ENCODE data around the gene RAB33B.
"Not testable (repeated sequence)": the region's sequence is repeated elsewhere in the genome, so short reads cannot be mapped to it uniquely, and the experiment has no call there.

Gene RAB33B

DNA sequence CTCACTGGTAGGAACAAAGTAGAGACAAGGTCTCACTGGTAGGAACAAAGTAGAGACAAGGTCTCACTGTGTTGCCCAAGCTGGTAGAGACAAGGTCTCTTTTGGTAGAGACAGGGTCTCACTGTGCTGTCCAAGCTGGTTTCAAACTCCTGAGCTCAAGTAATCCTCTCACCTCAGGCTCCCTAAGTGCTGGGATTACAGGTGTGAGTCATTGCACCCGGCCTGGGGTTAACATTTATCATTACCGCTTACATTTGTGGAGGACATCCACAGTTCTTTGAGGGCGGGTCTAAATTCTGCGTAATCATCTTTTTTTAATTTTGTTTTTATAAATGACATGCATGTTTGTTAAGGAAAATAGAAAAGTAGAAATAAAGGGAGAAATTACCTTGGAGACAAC, 12.0 kb downstream of the RAB33B start:
- no peak for DNase-seq

GRCh38 chr4:139468756-139469155, 14.8 kb downstream of the RAB33B start:
- DNase-seq, result not testable (repeated sequence)

DNA sequence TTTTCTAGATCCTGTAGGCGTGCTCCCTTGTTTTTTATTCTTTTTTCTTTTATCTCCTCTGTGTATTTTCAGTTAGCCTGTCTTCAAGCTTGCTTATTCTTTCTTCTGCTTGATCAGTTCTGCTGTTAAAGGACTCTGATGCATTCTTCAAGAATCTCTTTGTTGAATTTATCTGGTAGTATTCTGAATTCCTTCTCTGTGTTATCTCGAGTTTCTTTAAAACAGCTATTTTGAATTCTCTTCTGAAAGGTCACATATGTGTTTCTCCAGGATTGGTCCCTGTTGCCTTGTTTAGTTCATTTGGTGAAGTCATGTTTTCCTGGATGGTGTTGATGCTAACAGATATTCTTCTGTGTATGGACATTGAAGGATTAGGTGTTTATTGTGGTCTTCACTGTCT, 15.3 kb downstream of the RAB33B start:
- DNase-seq, result no peak

DNA sequence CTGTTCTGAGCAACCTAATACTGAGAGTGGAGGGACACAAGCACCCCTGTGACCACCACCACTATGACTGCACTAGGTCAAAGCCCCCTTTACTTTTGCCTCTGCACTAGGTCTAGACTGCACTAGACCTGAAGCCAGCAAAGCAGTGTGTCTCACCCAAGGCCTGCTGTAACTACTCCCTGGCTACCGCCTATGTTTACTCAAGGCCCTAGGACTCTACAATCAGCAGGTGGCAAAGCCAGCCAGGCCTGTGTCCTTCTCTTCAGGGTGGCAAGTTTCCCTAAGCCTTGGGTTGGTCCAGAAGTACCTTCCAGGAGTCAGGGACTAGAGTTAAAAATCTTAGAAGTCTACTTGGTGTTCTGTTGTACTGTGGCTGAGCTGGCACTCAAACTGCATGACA, 15.9 kb downstream of the RAB33B start:
- no peak for DNase-seq

GRCh38 chr4:139470295-139470694, 16.4 kb downstream of the RAB33B start:
- DNase-seq, result no peak

GRCh38 chr4:139470997-139471665, 17.2 kb downstream of the RAB33B start:
- DNase-seq, result no peak

DNA sequence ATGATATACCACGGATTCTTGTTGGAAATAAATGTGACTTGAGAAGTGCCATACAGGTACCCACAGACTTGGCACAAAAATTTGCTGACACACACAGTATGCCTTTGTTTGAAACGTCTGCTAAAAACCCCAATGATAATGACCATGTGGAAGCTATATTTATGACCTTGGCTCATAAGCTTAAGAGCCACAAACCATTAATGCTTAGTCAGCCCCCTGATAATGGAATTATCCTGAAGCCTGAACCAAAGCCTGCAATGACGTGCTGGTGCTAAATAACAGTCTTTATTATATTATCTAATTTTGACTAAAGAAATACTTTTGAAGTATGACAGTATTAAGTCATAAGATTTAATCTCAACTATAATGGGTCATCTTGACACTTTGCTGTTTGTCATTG, 18.9 kb downstream of the RAB33B start:
- no peak for DNase-seq

- DNase-seq, result no peak
Observed at GRCh38 chr4:139476363-139476762, 22.4 kb downstream of the RAB33B start.

GRCh38 chr4:139481465-139481864, 27.5 kb downstream of the RAB33B start:
- no peak for DNase-seq

DNA sequence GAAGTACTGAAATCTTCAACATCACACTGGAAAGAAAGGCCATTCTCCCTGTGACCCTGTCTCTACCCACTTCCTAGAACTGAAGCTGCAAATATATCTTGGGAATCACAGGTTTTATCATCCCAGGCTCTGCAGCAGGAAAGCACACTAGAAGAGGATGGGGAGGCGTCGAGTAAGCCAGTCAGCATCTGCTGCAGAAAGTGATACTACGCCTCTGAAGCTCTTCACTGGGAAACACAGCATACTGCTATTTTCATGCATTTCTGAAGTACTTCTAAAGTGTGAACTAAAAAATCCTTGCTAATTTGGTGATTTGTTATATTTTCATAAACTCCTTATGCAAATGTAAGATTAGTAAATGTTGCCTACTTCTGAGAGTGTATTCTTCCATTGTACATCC, 29.1 kb downstream of the RAB33B start:
- DNase-seq, result no peak

- DNase-seq, result no peak
Observed at GRCh38 chr4:139484783-139485311, 30.9 kb downstream of the RAB33B start.

DNA sequence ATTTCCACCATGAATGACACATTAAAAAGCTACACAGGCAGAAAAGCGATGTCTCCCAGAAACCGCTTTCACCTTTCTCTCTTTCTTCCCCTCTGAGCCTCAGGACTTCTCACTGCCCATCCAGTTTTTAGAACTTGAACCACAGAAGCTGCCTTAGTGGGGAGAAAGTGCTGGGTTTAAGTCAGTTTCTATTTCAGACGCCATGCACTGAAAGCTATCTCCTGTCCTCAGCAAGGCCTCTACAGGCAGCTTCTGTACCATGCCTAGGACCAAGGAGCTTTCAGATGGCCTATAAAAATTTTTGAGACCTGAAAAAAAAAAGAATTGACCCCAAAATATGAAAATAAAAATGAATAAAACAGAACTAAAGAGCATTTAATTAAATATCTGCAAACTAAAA, 34.5 kb downstream of the RAB33B start:
- no peak for DNase-seq

GRCh38 chr4:139489638-139490037, 35.7 kb downstream of the RAB33B start:
- DNase-seq, result no peak

- DNase-seq, result no peak
Observed at GRCh38 chr4:139492429-139492828, 38.5 kb downstream of the RAB33B start.

DNA sequence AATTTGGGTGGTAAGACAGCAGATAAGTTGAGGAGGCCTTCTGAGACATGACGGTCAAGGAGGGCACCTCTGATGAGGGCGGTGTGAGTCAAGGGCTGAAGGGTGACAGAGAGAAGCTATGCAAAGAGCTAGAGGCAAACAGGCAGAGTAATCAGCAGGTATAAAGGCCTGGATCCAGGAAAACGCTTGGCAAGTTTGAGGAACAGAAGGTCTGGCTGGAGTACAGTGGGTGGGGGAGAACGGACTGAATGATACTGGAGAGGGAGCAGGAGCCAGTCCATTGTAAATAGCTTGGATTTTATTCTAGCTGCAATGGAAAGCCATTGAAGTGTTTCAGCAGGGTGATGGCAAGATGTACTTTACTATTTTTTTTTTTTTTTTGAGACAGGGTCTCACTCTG, 39.3 kb downstream of the RAB33B start:
- DNase-seq, result no peak

DNA sequence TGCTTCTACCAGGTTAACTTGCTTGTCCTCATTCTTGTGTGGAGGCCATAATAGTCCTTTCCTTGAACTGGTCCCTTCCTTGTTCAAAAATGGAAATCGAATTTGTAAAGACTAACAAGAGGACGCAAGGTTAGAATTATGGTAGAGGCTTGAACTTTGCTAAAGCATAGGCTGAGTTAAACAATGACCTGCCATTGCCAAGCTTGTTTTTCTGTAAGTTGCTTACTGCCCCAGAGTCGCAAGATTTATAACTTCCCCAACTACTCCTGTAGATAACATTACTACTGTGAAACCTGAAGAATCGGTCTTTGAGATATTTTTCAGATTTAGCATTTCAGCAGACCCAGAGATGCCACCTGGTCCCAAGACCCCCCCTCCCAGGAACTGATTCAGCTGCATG, 45.3 kb downstream of the RAB33B start:
- no peak for DNase-seq

- no peak for DNase-seq
Observed at GRCh38 chr4:139501117-139501516, 47.2 kb downstream of the RAB33B start.

GRCh38 chr4:139501527-139501926, 47.6 kb downstream of the RAB33B start:
- no peak for DNase-seq

- no peak for DNase-seq
Observed at GRCh38 chr4:139501927-139502899, 48.3 kb downstream of the RAB33B start.

DNA sequence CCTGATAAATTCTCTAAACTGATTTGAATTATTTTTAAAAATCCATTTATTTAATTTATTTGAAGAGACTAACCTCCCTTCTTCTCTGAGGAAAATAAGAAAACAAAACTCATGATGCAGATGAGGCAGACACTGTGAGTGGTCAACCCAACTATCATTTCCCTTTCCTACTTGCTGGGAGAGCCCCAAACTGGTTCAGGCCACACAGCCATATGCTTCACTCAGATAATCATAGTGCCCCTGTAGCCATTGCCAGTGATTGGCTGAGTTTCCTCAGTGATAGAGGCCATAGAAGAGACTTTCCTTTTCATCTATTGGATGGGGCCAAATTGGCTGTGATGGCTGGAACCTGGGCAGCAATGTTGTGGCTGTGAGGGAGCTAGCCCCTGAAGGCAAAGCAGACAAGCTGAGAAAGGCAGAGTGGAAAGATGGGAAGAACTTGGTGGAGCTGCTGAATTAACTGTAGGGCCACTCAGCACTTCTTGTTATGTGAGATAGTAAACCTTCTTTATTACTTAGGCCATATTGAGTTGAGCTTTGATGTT, 49.8 kb downstream of the RAB33B start:
- no peak for DNase-seq

GRCh38 chr4:139506774-139507173, 52.9 kb downstream of the RAB33B start:
- DNase-seq, result no peak

GRCh38 chr4:139508581-139509237, 54.8 kb downstream of the RAB33B start:
- no peak for DNase-seq

Data from NCI-H187 (cell line).